ENCODE measurements around the gene RGP1. TPM values are rescaled to one million over a fixed set of nuclear protein-coding genes. Genes with fewer than 3 reads are reported as not detected.
A peak's percentile ranks its signal among the peaks of the same experiment; 100 is the strongest.

RGP1 gene
- polyA plus RNA-seq, 1 experiment, result 20.2 TPM

DNA sequence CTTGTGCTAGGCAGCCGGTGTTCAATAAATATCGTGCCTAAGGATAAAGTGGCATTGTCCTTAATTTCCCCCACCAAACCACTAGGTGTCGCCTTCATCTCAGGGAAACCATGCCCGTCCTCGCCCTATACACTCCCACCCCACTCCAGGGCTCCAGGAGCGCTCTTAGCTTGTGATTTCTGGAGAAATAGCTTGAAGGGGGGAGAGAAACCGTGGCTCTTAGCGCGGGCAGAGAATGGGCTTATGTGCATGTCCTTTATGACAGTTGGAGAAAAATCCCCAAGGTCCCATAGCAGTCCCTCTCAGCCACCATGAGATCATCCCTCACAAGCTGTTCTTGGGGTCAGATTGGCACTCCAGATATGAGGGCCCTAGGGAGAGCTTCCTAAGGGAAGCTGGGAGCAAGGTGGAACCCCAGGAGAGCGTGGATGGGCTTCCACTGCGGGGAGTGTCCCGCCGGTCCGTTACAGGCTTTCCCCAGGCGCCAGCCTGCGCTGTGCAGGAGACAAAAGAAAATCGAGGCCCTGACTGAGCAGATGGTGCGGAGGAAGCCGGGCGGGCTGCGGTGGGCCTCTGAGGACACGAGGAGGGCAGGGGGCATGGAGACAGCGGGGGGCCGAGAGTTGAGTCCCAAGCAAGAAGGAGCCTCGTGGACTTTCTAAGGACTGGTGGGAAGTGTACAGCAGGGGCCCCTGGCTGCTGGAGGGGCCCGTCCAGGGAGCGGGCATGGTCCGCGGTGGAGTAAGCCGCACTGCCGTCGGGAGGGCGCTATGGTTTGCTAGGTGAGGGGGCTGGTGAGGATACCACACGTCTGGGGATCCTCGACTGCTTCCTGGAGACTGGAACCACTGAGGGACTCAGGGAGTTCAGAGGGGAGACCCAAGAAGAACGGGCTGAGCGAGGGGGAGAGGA, 41.6 kb downstream of the RGP1 start:
- Histone ChIP-seq H3K27ac (ENCODE audit: low read depth, low read length) (peak overlapping the region; percentile 31), H3K27me3 (ENCODE audit: control insufficient read depth, insufficient read depth, low read length) (peaks cover 3% of the 10 kb centered on the region), H3K9me3 (ENCODE audit: control insufficient read depth, insufficient read depth, low read length) (no peaks in the 10 kb centered on the region; the same call in 1 of the 2 replicates), H3K4me3 (ENCODE audit: low read depth, low read length) (no peak overlapping the region)
- ChIA-PET CTCF (interaction anchor here (0.5 to 4.2 kb wide), 61 partner anchors 8 to 381 kb away, joined by 3 to 108 read pairs (median 4); partner anchors contain the start of genes CREB3, HINT2, HRCT1 and SPAG8), POLR2A (interaction anchor here (0.6 to 1.4 kb wide), 6 partner anchors 21 to 155 kb away, joined by 3 to 4 read pairs (median 3); partner anchors contain the start of genes CREB3, HINT2, SPAG8 and TLN1)
- DNase-seq (ENCODE audit: low read depth, low spot score), result peak; percentile 65
- TF ChIP-seq, protein P1, sequence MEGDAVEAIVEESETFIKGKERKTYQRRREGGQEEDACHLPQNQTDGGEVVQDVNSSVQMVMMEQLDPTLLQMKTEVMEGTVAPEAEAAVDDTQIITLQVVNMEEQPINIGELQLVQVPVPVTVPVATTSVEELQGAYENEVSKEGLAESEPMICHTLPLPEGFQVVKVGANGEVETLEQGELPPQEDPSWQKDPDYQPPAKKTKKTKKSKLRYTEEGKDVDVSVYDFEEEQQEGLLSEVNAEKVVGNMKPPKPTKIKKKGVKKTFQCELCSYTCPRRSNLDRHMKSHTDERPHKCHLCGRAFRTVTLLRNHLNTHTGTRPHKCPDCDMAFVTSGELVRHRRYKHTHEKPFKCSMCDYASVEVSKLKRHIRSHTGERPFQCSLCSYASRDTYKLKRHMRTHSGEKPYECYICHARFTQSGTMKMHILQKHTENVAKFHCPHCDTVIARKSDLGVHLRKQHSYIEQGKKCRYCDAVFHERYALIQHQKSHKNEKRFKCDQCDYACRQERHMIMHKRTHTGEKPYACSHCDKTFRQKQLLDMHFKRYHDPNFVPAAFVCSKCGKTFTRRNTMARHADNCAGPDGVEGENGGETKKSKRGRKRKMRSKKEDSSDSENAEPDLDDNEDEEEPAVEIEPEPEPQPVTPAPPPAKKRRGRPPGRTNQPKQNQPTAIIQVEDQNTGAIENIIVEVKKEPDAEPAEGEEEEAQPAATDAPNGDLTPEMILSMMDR (IDR thresholded peaks at IDR 0.05; ENCODE audit: low read depth, low read length), result peak; percentile 91

DNA sequence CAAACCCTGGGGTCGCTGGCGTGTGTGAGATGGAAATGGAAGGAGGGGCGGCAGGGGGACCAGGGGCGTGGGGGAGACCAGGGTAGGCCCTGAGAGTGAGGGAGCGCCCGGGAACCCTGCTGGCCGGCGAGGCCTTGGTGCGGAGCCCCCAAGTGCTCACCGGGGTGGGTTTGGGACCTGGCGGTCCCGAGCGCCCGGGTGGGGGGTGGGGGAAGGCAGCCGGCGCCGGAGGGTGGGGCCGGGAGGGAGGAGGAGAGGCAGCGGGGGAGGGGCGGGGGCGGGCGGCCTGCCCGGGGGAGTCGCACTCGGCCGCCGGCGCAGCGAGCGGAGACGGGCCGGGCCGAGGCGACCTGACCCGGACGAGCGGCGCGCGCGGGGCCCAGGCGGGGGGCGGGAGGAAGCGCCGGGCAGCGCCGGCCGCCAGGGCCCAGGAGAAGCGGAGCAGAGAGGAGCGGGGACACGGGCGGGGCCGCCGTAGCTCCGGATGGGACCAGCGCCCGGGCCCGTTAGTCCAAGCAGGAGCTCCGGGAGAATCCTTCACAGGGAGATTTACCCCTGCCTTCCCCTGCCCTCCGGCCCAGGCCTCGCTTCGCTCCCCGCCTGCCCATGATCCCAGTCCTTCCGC, 42.3 kb downstream of the RGP1 start, which contains the start of gene NPR2:
Gene NPR2 (plus strand): TSS at position 295 of the 625 bp plus-strand sequence. CDS start 818 bp downstream, outside the sequence.
- CTCF ChIA-PET, result interaction anchor here (0.6 to 2.2 kb wide), 4 partner anchors 26 to 154 kb away, joined by 5 to 9 read pairs (median 6); no protein-coding TSS in a partner anchor
- Histone ChIP-seq H3K27ac (ENCODE audit: low read depth, low read length) (peak within 1 kb of the TSS; percentile 31), H3K27me3 (ENCODE audit: control insufficient read depth, insufficient read depth, low read length) (no peaks in the 10 kb centered on the region), H3K4me3 (ENCODE audit: low read depth, low read length) (peak within 1 kb of the TSS; percentile 65), H3K9me3 (ENCODE audit: control insufficient read depth, insufficient read depth, low read length) (no peaks in the 10 kb centered on the region; the same call in 1 of the 2 replicates)
- POLR2A ChIA-PET, result interaction anchor here (0.6 kb wide), 1 partner anchor 253 kb away, joined by 5 read pairs; no protein-coding TSS in a partner anchor
- no peak for DNase-seq (ENCODE audit: low read depth, low spot score)
- TF ChIP-seq, protein P1 (IDR thresholded peaks at IDR 0.05; ENCODE audit: low read depth, low read length), result no peak

DNA sequence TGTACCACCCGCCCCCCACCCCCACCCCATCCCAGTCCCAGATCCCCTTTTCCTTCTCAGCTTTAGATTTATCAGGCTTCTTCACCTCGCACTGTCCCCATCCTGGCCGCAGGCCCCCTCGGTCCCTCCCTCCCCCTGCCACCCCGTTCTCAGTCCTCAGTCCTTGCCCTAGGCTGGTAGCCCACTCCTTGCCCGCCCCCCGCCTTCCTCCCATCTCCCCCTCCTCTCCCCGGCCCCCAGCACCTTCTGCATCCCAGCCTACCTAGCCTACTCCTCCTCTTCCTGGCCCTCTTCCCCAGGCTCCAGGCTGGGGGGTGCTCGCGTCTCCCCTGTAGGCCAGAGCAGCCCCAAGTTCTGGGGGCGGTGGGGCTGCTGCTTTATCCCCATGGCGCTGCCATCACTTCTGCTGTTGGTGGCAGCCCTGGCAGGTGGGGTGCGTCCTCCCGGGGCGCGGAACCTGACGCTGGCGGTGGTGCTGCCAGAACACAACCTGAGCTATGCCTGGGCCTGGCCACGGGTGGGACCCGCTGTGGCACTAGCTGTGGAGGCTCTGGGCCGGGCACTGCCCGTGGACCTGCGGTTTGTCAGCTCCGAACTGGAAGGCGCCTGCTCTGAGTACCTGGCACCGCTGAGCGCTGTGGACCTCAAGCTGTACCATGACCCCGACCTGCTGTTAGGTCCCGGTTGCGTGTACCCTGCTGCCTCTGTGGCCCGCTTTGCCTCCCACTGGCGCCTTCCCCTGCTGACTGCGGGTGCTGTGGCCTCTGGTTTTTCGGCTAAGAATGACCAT, 43.1 kb downstream of the RGP1 start:
- Histone ChIP-seq H3K9me3 (ENCODE audit: control insufficient read depth, insufficient read depth, low read length) (no peaks in the 10 kb centered on the region; the same call in 1 of the 2 replicates), H3K27me3 (ENCODE audit: control insufficient read depth, insufficient read depth, low read length) (no peaks in the 10 kb centered on the region), H3K27ac (ENCODE audit: low read depth, low read length) (no peak overlapping the region), H3K4me3 (ENCODE audit: low read depth, low read length) (peak overlapping the region; percentile 65)
- DNase-seq (ENCODE audit: low read depth, low spot score), result no peak
- TF ChIP-seq, protein P1 (IDR thresholded peaks at IDR 0.05; ENCODE audit: low read depth, low read length), result no peak
- ChIA-PET POLR2A (interaction anchor here (0.6 kb wide), 1 partner anchor 252 kb away, joined by 5 read pairs; no protein-coding TSS in a partner anchor), CTCF (interaction anchor here (0.6 to 2.2 kb wide), 5 partner anchors 26 to 154 kb away, joined by 3 to 9 read pairs (median 5); no protein-coding TSS in a partner anchor)

DNA sequence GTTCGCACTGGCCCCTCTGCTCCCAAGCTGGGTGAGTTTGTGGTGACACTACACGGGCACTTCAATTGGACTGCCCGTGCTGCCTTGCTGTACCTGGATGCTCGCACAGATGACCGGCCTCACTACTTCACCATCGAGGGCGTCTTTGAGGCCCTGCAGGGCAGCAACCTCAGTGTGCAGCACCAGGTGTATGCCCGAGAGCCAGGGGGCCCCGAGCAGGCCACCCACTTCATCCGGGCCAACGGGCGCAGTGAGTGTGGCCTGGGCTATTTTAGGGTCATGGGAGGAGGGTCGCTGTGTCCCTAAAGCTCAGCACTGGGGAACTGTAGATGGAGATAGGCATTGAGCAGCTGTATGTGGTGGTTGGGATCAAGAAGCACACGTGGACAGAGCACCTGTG, 43.7 kb downstream of the RGP1 start:
- Histone ChIP-seq H3K4me3 (ENCODE audit: low read depth, low read length) (peak overlapping the region; percentile 36), H3K27me3 (ENCODE audit: control insufficient read depth, insufficient read depth, low read length) (no peaks in the 10 kb centered on the region), H3K27ac (ENCODE audit: low read depth, low read length) (no peak overlapping the region), H3K9me3 (ENCODE audit: control insufficient read depth, insufficient read depth, low read length) (no peaks in the 10 kb centered on the region; the same call in 1 of the 2 replicates)
- ChIA-PET POLR2A (no interaction called here), CTCF (interaction anchor here (0.9 to 2.2 kb wide), 3 partner anchors 34 to 132 kb away, joined by 3 to 9 read pairs (median 7); no protein-coding TSS in a partner anchor)
- DNase-seq (ENCODE audit: low read depth, low spot score), result no peak
- TF ChIP-seq, protein P1 (IDR thresholded peaks at IDR 0.05; ENCODE audit: low read depth, low read length), result no peak

Measured in AG04450 (cell line).